C4-2B (cell line): ENCODE results near the gene EXOG.

ENCODE experiments used
- CTCF ChIP-seq: fragments of 450-650 bp; conservative IDR thresholded peaks from 2 replicates; pipeline ENCODE4 v1.5.1; 2017; ENCODE audit warnings: mild to moderate bottlenecking
- ZFX ChIP-seq: fragments of 450-650 bp; IDR thresholded peaks from 2 replicates; pipeline ENCODE4 v1.6.1; 2017

DNA sequence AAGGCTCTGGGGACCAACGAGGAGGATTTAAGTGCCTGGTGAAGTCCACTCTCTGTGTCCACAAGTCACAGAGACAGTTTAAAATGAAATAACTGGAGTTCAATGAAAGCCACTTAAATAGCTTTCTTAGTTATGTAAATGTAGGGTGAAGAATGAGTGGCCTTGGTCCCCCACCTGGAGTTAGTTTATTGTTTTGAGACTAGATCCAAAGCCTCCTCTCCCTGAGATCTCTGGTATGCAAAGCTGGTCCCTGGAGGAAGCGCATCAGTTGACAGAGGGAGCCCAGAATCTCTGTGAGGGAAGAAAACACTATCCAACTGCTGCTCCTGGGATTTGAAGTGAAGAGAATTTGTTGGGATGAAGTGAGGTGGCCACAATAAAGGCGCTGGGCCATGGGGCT is 40.5 kb downstream of the EXOG start:
- TF ChIP-seq CTCF (no peak), ZFX (no peak)
